ENCODE data around the gene INS.

DNA sequence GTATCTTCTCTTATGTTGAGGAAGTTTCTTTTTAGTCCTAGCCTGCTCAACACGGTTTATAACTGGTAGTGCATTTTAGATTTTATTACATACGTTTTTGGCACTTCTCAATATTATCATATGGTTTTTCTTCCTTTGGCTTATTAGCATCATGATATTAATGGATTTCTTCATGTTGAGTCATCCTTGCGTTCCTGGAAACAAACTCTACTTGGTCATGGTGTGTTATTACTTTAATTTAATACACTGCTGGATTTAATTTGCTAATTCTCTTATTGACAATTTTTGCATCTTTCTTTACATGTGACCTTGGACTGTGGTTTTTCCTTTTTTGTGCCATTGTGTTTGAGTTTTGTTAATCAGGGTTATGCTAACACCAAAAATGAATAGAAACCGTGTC is 42.3 kb downstream of the INS start:
- TF ChIP-seq, protein P1, sequence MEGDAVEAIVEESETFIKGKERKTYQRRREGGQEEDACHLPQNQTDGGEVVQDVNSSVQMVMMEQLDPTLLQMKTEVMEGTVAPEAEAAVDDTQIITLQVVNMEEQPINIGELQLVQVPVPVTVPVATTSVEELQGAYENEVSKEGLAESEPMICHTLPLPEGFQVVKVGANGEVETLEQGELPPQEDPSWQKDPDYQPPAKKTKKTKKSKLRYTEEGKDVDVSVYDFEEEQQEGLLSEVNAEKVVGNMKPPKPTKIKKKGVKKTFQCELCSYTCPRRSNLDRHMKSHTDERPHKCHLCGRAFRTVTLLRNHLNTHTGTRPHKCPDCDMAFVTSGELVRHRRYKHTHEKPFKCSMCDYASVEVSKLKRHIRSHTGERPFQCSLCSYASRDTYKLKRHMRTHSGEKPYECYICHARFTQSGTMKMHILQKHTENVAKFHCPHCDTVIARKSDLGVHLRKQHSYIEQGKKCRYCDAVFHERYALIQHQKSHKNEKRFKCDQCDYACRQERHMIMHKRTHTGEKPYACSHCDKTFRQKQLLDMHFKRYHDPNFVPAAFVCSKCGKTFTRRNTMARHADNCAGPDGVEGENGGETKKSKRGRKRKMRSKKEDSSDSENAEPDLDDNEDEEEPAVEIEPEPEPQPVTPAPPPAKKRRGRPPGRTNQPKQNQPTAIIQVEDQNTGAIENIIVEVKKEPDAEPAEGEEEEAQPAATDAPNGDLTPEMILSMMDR (conservative IDR thresholded peaks at IDR 0.05; ENCODE audit: low read depth, low read length), result no peak
- no peak for TF ChIP-seq EZH2 (IDR thresholded peaks at IDR 0.05; ENCODE audit: borderline replicate concordance, low read depth, low read length, poor library complexity, severe bottlenecking)
